HS-27A (cell line): ENCODE measurements around the gene ZSWIM9.

Experiments
- DNase-seq: peaks from one replicate; pipeline ENCODE4 v3.0.0-alpha.2; 2012; ENCODE audit warnings: low read depth, missing footprints

The ZSWIM9 gene

DNA sequence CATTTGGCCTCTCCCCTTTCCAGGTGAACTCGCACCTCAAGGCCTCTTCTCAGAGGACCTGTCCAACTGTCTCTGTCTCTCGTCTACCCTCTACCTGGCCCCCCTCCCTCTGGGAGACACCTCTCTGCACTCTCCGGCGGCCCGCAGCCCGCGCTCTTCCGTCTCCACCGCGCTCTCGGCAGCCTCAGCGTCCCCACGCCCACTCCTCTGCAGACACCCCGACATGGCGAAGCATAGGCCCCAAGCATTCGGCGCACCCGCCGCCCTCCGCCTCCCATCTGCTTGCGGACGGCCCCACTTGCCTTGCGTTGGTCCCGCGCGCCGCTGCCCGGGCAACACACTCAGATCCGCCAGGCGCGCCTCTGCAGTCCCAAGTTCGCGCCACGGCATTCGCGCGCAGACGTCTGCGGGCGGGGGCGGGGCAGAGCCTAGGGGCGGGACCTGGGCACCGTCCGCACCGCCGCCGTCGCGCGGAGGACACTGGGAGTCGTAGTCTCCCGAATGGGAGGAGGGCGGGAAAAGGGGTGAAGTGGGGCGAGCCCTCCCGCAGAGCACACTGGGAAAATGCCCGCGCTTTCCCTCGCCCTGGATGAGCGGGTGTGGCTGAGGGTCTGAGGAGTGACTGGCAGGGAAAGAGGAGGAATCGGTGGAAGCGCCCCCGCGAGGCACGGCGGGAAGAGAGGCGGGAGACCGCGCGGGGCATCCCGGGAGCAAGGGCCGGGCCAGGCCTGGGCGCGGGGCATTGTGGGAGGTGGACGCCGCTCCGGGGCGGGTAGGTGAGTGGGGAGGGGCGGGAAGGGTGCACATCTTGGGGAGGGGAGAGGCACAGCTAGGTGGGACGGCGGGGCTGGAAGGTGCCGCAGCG is at the start of gene ZSWIM9, which contains the start of gene LIG1:
ZSWIM9 (plus strand) TSS at position 742 of the 865 bp plus-strand sequence. CDS start 1,123 bp downstream, outside the sequence.
LIG1 (minus strand) TSS at position 406 of the 865 bp plus-strand sequence. CDS start 4,778 bp downstream, outside the sequence.
- DNase-seq, result peak; percentile 93

DNA sequence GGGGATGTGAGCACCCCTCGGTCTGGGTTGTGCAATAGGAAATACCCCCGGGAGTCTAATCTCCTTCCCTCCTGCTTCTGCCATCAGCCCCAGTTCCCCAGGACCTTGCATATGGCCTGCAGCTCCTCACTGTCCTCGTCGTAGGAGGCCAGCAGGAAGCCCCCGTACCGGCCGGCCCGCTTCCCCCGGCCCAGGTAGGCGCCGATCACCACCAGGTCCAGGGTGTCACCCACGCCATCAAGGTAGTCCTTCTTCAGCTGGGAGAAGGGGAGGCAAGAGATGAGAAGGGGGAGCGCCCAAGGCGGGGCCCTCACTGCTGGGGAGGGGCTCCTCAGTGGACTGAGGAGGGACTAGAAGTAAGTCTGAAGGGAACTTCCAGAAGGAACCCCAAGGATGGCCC is 49.4 kb upstream of the ZSWIM9 start:
- DNase-seq, result no peak

DNA sequence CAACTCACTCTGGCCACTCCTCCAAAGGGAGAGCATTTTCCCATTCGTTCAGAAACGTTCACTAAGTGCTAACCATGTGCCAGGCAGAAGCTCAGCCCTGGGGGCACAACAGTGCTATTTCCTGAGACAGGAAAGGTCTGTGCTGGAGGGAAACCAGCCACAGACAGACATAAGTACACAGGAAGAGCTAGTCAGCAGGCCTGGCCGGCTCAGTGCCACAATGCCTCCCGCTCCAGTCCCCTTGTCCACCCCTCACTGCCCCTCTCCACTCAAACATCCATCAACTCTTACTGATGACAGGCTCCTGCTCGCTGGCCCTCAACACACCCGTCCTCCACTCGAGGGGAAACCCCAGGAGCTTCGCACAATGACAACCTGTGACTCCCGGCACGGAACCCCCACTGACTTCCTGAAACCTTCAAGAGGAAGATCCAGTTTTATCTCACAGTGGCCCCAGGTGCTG is 48.5 kb upstream of the ZSWIM9 start:
- DNase-seq, result no peak

DNA sequence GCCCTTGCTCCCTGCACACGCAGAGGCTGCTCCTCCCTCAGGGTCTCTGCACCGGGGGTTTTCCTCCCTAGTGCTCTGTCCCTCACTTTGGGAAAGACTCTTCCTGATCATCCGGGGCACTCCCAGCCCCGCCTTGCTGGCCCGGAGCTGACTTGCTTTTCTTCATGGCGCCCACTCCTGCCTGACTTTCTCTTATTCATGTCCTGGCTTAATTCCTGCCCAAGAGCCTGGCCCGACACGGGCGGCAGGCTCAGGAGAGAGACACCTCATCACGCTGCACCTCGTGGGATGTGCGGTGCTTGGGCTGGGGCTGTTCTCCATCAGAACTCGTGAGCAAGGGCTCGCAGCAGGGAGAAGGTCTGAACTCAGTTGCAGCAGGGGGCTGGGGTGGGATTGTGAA is 48.1 kb upstream of the ZSWIM9 start:
- no peak for DNase-seq

DNA sequence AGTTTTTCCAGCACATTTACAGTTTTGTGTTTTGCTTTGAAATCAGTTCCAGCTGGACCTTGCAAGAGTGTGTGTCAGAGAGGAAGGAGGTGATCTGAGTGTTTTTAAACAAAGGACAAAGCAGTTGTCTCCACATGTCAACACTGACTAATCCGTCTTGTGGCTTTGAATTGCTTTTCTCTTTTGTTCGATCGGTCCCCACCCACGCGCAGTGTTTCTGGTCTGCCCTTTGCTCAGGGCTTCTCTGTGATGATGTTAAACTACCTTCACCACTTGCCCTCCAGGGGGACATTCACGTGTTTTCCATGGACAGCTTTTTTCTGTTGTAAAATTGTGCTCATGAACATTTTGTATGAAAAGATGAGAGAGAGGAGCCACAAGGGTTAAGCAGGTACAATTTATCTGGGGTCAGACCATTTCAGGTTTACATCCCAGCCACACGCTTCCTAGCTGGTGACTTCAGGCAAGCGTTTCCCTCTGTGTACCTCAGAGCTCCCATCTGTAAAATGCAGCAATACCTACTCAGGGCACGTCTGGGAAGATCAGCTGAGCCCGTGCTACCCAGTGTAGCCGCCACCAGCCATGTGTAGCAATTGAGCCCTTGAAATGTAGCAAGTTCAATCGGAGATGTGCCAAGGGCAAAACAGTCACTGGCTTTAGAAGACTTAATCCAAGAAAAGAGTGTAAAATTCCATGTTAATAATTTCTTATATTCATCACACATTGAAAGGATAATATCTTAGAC is 46.4 kb upstream of the ZSWIM9 start:
- no peak for DNase-seq

DNA sequence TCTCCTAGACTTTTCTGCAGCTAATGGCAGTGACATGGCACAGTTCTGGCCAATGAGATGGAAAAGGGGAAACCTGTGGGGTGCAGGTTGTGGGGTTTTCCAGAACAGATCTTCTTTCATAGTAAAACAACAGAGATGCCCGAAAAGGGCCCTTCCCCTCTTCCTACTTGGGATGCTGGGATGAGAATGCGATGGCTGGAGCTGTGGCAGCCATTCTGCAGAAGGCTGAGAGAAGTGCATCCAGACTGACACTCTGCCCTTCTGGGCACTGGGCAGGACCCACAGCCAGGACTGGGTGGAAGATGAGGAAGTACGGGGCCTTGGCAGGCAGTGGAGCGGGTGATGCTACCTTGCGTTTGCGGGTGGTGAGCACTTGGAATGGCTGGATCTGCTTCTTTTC is 42.9 kb upstream of the ZSWIM9 start:
- DNase-seq, result no peak

DNA sequence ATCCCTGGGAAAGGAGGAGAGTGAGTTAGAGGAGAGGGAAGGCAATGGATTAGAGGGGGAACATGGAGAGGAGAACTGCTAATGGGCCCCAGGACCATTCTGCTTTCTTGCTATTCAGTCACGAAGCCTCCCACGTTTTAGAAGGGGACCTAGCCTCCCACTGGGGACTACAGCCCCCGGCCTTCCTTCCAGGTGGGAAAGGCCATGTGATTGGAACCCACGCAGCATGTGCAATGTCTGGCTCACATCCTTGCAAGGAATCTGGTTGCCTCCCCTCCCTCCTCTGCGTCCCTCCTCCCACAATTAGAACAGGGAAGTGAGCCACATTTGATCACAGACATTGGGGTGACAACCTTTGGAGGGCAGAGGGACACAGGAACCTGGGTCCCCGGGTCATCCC is 37.4 kb upstream of the ZSWIM9 start:
- no peak for DNase-seq

DNA sequence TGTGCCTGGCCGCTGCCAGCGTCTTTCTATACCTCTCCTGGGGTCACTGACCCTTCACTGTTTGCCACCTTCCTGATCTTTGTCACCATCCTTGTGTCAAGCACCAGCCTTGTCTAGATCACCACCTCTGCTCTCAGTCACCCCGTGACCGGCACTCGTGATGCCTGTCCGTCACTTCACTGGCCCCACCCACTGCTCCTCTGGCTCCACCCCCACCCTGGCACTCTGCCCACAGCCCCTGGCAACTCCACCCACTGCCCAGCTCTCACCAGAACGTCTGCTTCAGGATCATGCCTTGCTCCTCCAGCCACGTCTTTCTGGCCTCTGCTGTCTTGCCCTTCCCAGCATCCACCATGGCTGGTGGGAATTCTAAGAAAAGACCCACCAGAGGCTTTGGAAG is 35.1 kb upstream of the ZSWIM9 start:
- DNase-seq, result no peak

DNA sequence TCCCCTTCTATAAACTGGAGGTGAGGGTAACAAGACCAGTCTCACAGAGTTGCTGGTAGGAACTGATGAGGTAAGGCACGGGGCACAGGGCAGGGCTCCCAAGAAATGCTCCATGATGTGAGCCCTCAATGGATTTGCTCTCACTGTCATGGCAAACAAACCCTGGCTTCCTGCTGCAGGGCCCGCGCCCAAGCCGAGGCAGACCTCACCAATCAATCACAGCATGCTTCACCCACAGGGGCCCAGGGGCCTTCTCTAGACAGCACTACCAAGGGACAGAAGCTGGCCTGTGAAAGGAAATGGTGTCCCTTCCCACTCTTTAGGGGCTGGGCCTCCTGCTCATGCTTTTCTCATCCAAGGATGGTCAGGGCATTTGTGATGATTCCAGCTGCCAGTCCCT is 33.9 kb upstream of the ZSWIM9 start:
- DNase-seq, result no peak

DNA sequence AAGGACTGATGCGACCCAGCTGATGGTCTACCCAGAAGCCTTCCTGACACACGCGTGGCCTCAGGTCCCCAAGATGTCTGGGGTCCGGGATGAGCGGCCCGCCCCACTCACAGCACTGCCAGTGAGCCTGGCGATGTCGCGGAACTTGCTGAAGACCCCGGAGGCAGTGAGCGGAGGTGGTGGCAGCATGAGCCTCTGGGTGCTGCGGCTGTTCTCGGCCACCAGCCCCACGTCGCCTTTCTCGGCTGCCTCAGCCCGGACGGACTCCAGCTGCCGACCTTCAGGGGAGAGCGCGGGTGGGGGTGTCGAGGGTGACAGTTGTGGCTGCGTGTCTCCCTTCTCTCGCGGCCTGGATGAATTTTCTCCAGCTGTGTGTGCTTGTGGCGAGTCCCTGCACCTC is 33.1 kb upstream of the ZSWIM9 start:
- no peak for DNase-seq

DNA sequence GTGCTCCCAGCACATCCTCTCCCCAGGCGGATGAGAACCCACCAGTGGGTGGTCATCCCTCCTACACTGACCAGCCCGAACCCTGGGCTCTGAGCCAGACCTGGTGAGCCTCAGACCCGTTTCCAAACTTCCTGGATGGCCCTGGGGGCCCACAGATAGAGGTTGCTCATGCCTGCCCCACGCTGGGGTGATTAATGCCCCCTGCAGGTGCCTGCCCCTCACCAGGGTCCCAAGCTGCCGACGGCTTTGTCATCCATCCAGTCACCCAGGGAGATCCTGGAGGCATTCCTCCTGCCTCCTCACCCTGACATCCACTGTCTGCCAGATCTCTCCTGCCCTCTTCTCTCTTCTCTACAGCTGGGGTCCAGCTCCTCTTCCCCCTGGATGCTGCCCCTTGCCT is 31.4 kb upstream of the ZSWIM9 start:
- DNase-seq, result no peak

DNA sequence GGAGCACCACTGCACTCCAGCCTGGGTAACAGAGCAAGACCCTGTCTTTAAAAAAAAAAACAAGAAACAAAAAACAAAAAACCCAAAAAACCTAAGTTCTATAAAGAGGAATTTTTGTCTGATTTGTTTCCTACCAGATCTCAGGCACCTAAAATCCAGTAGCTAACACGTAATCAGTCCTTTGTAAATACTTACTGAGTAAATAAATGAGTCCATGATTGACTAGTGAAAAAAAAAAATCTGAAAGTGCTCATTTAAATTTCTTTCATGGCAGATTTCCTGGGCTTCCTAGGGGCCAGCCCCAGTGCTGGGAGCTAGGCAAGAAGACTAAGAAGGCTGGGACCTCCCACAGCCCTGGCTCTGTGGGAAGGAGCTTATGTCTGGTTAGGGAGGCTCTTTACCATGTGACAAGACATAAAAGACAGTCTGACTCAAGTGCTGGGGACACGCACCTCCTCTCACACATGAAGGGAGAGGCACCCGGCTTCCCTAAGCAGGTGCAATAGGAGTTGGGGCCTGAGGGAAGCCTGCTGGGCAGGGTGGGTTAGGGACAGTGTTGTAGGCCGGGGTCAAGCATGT is 22.8 kb upstream of the ZSWIM9 start:
- DNase-seq, result no peak

DNA sequence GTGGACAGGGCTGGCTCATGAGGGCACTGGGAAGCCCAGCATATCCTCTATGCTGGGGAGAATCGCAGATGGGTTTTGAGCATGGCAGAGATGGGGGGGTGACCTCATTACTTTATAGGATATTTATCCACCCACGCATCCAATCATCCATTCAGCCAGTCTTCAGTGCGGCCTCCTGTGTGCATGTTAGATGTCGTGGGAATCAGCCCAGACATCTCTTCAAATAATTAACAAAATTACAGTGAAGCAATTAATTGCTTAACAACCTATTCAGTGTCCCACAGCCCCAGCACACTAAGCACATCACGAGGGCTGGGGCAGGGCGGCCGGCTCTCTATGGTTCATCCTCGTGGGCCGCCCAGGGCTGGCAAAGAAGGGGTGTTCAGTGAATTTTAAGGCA is 21.9 kb upstream of the ZSWIM9 start:
- DNase-seq, result no peak

DNA sequence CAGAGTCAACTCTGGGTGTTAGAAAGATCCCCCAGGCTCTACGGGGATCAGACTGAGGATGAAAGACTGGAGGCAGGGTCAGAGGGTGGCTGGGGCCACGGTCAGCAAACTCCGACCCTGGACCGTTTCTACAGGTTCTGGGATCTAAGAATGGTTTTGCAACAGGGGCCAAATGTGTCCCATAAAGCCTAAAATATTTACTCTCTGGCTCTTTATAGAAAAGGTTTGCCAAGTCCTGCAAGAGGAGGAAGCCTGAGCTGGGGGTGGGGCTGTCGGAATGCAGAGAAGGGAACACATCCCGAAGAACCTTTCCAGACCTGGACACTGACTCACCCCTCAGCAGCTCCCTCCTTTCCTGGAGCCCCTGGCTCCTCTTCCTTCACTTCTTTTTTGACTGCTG is 21.1 kb upstream of the ZSWIM9 start:
- no peak for DNase-seq

DNA sequence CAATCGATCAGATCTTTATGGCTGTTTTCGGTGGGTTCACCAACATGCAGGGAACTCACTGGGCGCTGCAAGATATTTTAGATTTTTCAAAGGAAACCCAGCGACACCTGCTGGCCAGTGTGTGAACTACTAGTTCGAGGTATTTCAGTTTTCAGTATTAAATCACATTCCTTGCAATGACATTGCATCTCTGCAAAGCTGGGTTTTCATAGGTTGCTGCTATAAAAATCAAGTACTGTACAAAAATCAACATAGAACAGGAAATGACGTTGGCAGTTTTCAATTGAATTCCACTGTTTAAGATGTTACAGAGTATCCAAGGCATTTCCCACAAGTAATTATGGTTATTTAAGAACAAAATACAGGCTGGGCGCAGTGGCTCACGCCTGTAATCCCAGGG is 17.9 kb upstream of the ZSWIM9 start:
- peak; percentile 31 for DNase-seq

DNA sequence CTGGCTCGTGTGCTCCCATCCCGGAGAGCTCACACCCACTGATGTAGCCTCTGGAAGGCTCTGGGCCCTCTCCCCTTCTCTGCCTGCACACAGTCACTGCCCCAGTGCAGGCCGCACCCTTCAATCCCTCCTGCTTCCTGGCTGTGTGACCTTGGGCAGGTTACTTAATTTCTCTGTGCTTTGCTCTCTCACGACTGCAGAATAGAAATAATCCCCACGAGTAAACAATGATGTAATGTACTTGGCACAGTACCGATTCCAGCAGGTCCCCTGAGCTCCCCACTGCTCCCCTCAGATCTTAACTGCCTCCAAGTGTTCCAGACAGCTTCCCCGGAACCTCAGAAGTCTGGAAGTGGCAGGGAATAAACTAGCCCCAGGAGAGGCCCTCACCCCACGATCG is 16.5 kb upstream of the ZSWIM9 start:
- no peak for DNase-seq

DNA sequence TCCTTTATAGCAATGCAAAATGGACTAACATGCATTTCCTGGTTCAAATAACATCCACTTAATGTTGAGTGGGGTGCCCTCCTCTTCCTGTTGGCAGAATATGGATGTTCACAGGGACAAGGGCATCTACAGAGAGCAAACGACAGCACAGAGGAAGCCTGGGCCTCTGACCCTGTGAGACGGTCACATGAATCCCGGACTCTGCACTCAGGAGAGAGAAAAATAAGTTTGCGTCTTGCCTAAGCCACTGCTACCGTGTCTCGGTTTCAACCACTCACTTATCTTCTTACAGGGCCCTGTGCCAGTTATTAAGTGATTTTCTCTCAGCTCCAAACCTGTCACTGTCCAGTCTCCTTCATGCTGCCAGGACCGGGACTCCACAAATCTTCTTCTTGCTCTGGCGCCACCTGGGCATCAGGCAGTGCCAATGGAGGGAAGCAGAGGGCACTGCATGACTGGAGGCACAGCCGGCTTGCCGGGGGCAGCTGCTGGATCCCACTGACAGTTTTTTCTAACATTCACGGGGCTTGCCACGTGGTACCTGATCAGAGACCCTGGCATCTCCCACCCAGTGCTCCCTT is 12.2 kb upstream of the ZSWIM9 start:
- no peak for DNase-seq

DNA sequence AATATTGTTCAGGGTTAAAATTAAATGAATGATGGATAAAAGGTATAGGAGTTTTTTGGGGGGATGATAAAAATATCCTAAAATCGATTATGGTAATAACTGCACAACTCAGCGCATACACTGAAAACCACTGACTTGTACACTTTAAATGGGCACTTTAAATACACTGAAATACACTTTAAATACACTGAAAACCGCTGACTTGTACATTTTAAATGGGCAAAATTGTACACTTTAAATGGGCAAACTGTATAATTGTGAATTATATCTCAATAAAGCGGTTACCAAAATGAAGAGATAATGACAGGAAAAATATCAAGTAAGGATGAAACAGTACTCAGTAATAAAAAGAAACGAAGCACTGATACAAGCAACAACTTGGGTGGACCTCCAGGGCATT is 1.8 kb upstream of the ZSWIM9 start:
- DNase-seq, result no peak

DNA sequence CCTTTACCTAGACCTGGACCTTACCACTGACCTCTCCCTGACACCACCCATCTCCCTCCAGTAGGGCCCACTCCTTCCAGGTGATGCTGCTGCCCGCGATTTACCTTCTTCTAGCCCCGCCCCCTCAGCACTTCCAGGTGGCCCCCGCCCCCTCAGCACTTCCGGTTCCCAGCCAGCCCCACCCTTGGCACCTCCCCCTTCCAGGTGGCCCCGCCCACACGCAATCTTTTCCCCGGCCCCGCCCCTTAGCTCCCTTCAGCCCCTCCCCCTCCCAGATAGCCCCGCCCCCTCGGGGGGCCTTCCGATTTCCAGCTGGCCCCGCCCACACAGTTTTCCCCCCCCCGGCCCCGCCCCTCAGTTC is 922 bp upstream of the ZSWIM9 start:
- DNase-seq, result peak; percentile 36

DNA sequence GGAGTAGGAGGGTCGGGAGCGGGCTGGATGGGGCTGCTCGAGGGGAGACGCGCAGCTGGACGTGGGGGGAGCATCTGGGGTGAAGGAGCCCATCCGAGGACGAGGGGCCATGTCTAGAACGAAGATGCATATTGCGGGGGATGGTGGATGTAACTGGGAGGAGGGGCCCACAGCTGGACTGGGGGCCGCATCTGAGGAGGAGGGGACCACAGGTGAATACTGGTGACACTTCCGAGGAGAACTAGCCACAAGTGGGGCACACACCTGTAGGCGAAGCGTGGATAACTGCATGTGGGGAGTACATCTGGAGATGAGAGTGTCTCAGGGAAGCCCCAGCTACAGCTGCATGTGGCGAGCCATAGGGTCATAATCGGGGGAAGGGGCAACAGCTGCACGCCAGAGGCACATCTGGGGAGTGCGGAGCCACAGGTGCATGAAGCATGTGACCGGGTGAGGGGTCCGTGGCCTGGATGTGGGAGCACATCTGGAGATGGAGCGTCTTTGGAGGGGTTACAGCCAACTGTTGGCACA is 402 bp downstream of the ZSWIM9 start:
- DNase-seq, result no peak

DNA sequence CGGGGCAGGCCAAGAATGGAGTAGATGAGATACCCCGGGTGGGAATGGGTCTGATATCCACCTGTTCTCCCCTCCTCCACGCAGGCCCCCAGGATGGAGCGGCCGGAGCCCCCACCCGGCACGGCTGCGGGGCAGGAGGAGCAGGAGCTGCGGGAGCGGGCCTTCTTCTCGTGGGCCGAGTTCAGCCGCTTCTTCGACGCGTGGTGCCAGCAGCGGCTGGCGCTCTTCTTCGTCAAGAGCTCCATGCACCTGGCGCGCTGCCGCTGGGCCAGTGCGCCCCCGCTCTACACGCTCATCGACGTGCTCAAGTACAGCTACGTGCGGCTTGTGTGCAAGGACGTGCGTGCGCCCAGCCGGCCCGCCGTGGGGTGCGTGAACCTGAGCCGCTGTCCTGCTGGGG is 1.2 kb downstream of the ZSWIM9 start:
- no peak for DNase-seq

DNA sequence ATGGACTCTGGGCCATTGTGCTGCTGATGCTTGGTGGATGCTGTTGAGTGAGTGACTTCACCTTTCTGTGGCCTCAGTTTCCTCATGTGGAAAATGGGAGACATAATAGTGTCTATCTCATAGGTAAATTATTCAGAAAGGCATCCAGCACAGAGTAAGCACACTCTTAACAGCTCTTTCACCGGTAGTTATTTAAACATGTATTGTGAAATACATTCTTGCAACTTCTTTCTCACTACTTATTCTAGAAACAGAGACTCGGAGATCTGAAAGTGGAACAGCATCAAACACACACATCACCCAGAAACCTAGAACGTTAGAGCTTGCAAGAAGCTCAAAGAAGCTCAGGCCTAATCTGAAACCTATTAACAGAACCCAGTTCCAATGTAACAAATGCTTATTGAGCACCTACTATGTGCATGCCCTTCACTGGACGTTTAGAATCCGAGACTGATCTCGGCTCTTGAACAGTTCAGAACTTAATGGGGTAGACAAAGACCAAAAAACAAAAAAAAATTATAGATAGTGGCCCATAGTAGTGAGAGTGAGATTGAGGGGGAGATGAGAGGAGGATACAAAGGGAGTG is 4.1 kb downstream of the ZSWIM9 start:
- DNase-seq, result no peak
